Endothelial cell of umbilical vein (primary cell): ENCODE measurements around the gene NIT2.

ENCODE experiments used
- CTCF ChIP-seq, 2 donors: IDR thresholded peaks; 1 replicate in 1 of 2; 2 replicates in 1 of 2; pipeline ENCODE4 v1.5.1; 2011; ENCODE audit warnings: low read length in 2 of 2, mild to moderate bottlenecking in 2 of 2, moderate library complexity in 2 of 2, control low read depth in 1 of 2, inconsistent platforms in 1 of 2, low read depth in 1 of 2; ENCODE audit not compliant: insufficient read depth in 1 of 2; ENCODE audit errors: extremely low read depth in 1 of 2
- EZH2 ChIP-seq: IDR thresholded peaks from 2 replicates; pipeline ENCODE4 v1.6.1; 2012; ENCODE audit warnings: borderline replicate concordance, low read depth, mild to moderate bottlenecking, moderate library complexity, low read length, inconsistent platforms; ENCODE audit not compliant: severe bottlenecking
- JUN ChIP-seq: IDR thresholded peaks from 2 replicates; pipeline ENCODE4 v1.6.1; 2011; ENCODE audit warnings: borderline replicate concordance, low read depth; ENCODE audit not compliant: insufficient read length, insufficient read depth
- MAX ChIP-seq: IDR thresholded peaks from 2 replicates; pipeline ENCODE4 v1.6.1; 2011; ENCODE audit not compliant: insufficient read depth, insufficient read length
- MYC ChIP-seq: IDR thresholded peaks from one replicate; pipeline ENCODE4 v1.6.1; 2011; ENCODE audit warnings: mild to moderate bottlenecking, low read depth, low read length
- POLR2A ChIP-seq: IDR thresholded peaks from 2 replicates; pipeline ENCODE4 v1.6.1; 2012; ENCODE audit warnings: low read depth, mild to moderate bottlenecking, control low read depth, low read length
- POLR2AphosphoS5 ChIP-seq: IDR thresholded peaks from 2 replicates; pipeline ENCODE4 v1.6.1; 2012; ENCODE audit warnings: low read depth, mild to moderate bottlenecking, control low read depth, low read length, moderate library complexity; ENCODE audit not compliant: insufficient read depth

GRCh38 chr3:100359035-100359434 lies 24.5 kb downstream of the NIT2 start:
- no peak for TF ChIP-seq MAX
- TF ChIP-seq CTCF (IDR thresholded peaks at IDR 0.05; ENCODE audit: extremely low read depth in 1 of 2, insufficient read depth in 1 of 2, low read depth in 1 of 2, low read length in 2 of 2) = no peak
- TF ChIP-seq EZH2 = no peak
- TF ChIP-seq POLR2A = no peak
- no peak for TF ChIP-seq JUN
- TF ChIP-seq POLR2AphosphoS5 = no peak
- no peak for TF ChIP-seq MYC
